ENCODE data around the gene PPFIBP1. TPM values are rescaled to one million over a fixed set of nuclear protein-coding genes. Genes with fewer than 3 reads are reported as not detected.

PPFIBP1 gene
- polyA plus RNA-seq, 1 donor (not counting 4 experiments of a cell fraction or from before 2014, with no cell fraction given), result 83.5 TPM

GRCh38 chr12:27577688-27578087 lies 53.7 kb downstream of the PPFIBP1 start:
- peaks cover 65% of the 10 kb centered on the region for H3K79me2 ChIP-seq (ENCODE audit: control insufficient read depth, insufficient read depth, low read length)
- H3K27me3 ChIP-seq (ENCODE audit: control insufficient read depth, extremely low read depth, insufficient read depth, low read length), result no peaks in the 10 kb centered on the region
- H3K27ac ChIP-seq (ENCODE audit: control insufficient read depth, insufficient read depth, low read length), result no peak overlapping the region
- H3K4me3 ChIP-seq (ENCODE audit: control insufficient read depth in 2 of 3, extremely low read depth in 1 of 3, insufficient read depth in 2 of 3, low read depth in 1 of 3, low read length in 3 of 3), result no peak overlapping the region
- H3K4me2 ChIP-seq (ENCODE audit: control insufficient read depth, extremely low read depth, insufficient read depth, low read depth, low read length), result no peak overlapping the region
- H3K9me1 ChIP-seq (ENCODE audit: control insufficient read depth, extremely low read depth, insufficient read depth, low read length), result no peaks in the 10 kb centered on the region
- dilution Hi-C loops (cut with MboI; ENCODE audit: extremely low pct_ligation_motif_present, low sequenced_read_pairs), result no loop called here
- DNase-seq (ENCODE audit: low read depth, low spot score) (no peak), FAIRE-seq (no peak)
- no peak for TF ChIP-seq CTCF (optimal IDR thresholded peaks at IDR 0.05 in 1 of 3, IDR thresholded peaks at IDR 0.05 in 1 of 3, conservative IDR thresholded peaks at IDR 0.05 in 1 of 3; ENCODE audit: extremely low read depth in 1 of 3, insufficient read depth in 2 of 3, low read length in 3 of 3)
- no peak for TF ChIP-seq EZH2 (IDR thresholded peaks at IDR 0.05; ENCODE audit: low read length)
- no peak overlapping the region for H3K9ac ChIP-seq (ENCODE audit: control insufficient read depth, extremely low read depth, insufficient read depth, low read length)
- peaks cover 5 to 6% of the 10 kb centered on the region in 2 experiments for H3K36me3 ChIP-seq (ENCODE audit: control insufficient read depth in 2 of 2, extremely low read depth in 1 of 2, insufficient read depth in 2 of 2, low read length in 2 of 2)
- H4K20me1 ChIP-seq (ENCODE audit: control insufficient read depth, extremely low read depth, insufficient read depth, low read length), result no peaks in the 10 kb centered on the region
- no peak overlapping the region for H2AFZ ChIP-seq (ENCODE audit: control insufficient read depth, low read length)
- H3K4me1 ChIP-seq (ENCODE audit: control insufficient read depth, extremely low read depth, insufficient read depth, low read length), result peaks cover 62% of the 10 kb centered on the region
- no peaks in the 10 kb centered on the region for H3K9me3 ChIP-seq (ENCODE audit: control insufficient read depth, low read depth, low read length)

- Histone ChIP-seq H3K36me3 (ENCODE audit: control insufficient read depth in 2 of 2, extremely low read depth in 1 of 2, insufficient read depth in 2 of 2, low read length in 2 of 2) (peaks cover 6 to 8% of the 10 kb centered on the region in 2 experiments), H3K4me2 (ENCODE audit: control insufficient read depth, extremely low read depth, insufficient read depth, low read depth, low read length) (no peak overlapping the region), H3K9ac (ENCODE audit: control insufficient read depth, extremely low read depth, insufficient read depth, low read length) (no peak overlapping the region), H3K9me3 (ENCODE audit: control insufficient read depth, low read depth, low read length) (no peaks in the 10 kb centered on the region), H3K27ac (ENCODE audit: control insufficient read depth, insufficient read depth, low read length) (no peak overlapping the region), H3K4me1 (ENCODE audit: control insufficient read depth, extremely low read depth, insufficient read depth, low read length) (peaks cover 62% of the 10 kb centered on the region), H3K4me3 (ENCODE audit: control insufficient read depth in 2 of 3, extremely low read depth in 1 of 3, insufficient read depth in 2 of 3, low read depth in 1 of 3, low read length in 3 of 3) (no peak overlapping the region), H2AFZ (ENCODE audit: control insufficient read depth, low read length) (no peak overlapping the region), H3K9me1 (ENCODE audit: control insufficient read depth, extremely low read depth, insufficient read depth, low read length) (no peaks in the 10 kb centered on the region), H3K79me2 (ENCODE audit: control insufficient read depth, insufficient read depth, low read length) (peaks cover 66% of the 10 kb centered on the region), H3K27me3 (ENCODE audit: control insufficient read depth, extremely low read depth, insufficient read depth, low read length) (no peaks in the 10 kb centered on the region), H4K20me1 (ENCODE audit: control insufficient read depth, extremely low read depth, insufficient read depth, low read length) (no peaks in the 10 kb centered on the region)
- DNase-seq (ENCODE audit: low read depth, low spot score) (no peak), FAIRE-seq (peak; percentile 56)
- TF ChIP-seq EZH2 (IDR thresholded peaks at IDR 0.05; ENCODE audit: low read length) (no peak), CTCF (optimal IDR thresholded peaks at IDR 0.05 in 1 of 3, IDR thresholded peaks at IDR 0.05 in 1 of 3, conservative IDR thresholded peaks at IDR 0.05 in 1 of 3; ENCODE audit: extremely low read depth in 1 of 3, insufficient read depth in 2 of 3, low read length in 3 of 3) (no peak)
- dilution Hi-C loops (cut with MboI; ENCODE audit: extremely low pct_ligation_motif_present, low sequenced_read_pairs), result no loop called here
Observed at GRCh38 chr12:27578689-27579372, 54.8 kb downstream of the PPFIBP1 start.
